HG02981 (cell line): ENCODE measurements around the gene PDZK1IP1.
"Not testable (repeated sequence)": the region's sequence is repeated elsewhere in the genome, so short reads cannot be mapped to it uniquely, and the experiment has no call there.

Experiments
- ATAC-seq: cut with Tn5 transposase; IDR thresholded peaks from one replicate; pipeline ENCODE4 v1.9.1; 2021; ENCODE audit warnings: mild to moderate bottlenecking, moderate library complexity; ENCODE audit not compliant: unreplicated experiment

PDZK1IP1 gene

DNA sequence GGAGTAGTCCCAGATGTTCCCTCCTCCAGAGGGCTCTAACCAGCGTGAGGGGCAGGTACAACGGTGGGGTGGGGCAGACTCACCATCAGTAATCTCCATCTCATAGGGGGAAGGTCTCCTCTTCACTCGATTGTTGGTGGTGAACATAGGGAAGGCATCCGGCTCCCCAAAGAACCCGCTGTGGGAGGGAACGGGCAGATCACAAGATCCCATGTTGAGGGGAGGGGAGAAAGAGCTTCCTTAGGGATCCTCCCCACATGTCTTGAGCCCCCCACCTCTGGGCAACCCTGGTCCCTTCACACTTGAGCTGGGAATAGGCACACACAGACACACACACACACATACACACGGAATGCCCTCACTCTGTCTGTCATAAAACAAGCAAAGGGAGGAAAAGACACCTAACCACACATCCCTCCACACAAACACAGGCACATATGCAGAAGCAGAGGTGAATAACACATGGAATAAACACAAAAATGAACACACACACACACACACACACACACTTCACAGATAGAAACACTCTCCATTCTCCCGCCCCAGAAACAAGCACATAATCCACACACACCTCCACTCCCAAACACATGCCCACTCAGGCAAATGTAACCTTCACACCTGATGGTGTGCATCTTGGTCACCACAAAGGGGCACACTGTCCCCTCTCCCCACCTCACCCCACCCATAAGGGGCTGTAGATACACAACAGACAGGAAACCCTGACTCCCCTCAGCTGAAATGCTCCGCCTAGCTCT lies 34.3 kb upstream of the PDZK1IP1 start:
- ATAC-seq: no peak

DNA sequence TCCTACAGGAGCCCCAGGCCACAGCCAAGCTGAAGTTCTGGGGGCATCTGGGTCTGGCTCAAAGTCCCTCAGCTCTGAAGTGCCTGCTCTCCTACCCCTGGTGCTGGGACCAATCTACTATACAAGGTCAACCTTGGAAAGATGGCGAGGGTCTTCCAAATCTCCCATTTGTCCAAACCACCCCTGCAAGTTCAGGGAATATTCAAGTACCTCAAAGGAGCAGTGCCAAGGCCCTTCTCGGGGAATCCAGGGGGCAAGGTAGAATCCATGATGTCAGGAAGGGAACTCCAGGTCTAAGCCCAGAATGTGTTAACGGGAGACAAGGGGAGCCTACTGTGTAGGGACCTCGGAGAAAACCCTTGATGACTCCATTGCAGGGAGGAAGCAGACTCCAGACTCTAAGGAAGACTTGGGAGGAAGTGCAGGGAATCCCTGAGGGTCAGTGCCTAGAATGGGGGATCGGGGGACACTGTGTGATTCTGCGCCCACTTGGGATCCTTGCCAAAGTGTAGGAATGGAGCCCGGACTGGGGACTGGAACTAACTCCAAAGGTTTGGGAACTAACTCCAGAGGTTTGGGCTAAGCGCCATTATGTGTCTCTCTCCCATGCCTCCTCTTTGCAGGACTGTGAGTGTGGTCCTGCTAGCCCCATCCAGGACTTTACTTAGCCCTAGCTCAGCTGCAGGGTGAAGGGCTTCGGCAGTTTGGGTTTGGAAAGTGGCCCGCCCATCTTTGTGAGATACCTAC lies 33.5 kb upstream of the PDZK1IP1 start:
- ATAC-seq: no peak

- ATAC-seq: no peak
These were observed 32.6 kb upstream of the PDZK1IP1 start for GRCh38 chr1:47222476-47222875.

GRCh38 chr1:47219590-47220220 lies 29.9 kb upstream of the PDZK1IP1 start:
- no peak for ATAC-seq

DNA sequence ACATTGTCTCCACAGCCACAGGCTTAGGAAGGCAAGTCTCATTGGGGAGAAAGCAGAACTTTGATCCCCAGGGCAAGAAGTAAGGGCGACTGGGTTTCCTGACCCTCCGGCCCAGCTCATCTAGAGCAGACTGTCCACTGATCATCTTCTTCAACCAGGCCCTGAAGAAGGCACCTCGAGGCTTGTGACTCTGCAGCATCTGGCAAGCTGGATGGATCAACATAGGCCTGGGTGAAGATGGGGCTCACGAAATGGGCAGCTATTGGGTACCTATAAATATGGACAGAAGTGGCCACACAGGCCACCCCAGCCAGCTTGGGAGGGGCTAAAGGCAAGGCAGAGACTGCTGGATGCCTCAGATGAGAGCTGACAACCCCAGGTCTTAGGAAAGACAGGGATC lies 29.2 kb upstream of the PDZK1IP1 start:
- no peak for ATAC-seq

DNA sequence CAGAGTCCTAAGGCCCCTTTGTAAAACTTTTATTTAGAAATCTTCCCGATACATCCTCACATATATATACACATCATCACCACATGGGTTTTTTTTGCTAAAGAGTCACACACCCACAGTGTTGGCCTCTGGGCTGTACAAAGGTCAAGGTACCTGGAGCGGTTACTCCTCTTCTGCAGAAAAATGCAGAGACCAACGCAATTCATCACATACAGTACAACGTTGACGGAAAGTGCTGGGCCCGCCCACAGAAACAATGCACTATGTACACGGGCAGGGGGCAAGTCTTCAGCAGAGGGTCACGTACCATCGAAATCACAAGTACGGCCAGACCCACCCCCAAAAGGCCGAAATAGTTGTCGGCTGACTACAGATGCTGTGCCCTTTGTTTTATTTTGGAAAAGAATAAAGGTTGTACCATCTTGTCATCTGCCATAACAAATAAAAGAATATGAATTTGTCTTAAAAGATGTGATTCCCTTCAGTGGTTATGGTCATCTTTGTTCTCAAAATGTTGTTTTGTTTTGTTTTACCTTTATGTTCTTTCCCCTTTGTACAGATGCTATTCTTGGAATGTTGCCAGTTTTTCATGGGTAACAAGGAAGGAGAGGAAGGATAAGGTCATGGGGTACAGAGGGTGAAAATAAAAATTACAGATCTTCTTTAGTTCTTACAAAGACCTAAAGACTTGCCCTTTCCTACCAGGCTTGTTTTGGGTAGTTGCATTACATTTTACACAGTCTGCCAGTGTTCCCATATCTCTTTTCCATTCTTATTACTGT lies 26.6 kb upstream of the PDZK1IP1 start:
- no peak for ATAC-seq

DNA sequence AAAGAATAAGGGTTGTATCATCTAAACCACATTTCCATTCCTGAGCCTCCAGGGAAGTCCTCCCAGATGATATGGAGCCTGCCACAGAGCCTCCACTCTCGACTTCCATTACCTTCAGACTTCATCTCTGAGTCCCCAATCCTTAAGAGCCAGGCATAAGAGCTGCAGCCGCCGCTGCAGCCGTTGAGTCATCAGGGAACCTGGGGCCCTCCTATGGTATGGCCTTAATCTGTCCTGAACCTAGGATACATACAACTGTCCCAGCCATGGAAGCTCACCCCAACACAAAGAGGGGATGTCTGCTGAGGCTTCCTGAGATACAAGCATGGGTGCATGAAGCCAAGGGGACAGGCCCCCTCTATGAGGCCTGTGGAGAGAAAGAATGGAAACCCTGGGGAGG lies 25.9 kb upstream of the PDZK1IP1 start:
- no peak for ATAC-seq

DNA sequence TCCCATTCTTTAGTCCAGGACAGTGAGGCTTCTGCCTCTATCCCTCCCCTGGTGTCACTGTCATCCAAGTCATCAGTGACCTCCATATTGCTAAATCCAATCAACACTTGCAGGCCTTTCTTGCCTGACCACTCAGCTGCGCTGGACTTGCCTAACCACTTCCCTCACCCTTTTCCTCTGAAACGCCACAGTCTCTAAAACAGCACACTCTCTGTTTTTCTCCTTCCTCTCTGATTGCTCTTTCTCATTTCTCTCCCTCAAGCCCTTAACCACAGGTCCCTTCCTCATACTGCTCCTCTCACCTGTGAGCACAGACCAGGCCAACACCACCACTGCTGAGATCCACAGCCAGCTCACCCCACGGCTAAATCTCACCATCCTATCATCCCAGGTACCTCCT lies 24.7 kb upstream of the PDZK1IP1 start:
- no peak for ATAC-seq

DNA sequence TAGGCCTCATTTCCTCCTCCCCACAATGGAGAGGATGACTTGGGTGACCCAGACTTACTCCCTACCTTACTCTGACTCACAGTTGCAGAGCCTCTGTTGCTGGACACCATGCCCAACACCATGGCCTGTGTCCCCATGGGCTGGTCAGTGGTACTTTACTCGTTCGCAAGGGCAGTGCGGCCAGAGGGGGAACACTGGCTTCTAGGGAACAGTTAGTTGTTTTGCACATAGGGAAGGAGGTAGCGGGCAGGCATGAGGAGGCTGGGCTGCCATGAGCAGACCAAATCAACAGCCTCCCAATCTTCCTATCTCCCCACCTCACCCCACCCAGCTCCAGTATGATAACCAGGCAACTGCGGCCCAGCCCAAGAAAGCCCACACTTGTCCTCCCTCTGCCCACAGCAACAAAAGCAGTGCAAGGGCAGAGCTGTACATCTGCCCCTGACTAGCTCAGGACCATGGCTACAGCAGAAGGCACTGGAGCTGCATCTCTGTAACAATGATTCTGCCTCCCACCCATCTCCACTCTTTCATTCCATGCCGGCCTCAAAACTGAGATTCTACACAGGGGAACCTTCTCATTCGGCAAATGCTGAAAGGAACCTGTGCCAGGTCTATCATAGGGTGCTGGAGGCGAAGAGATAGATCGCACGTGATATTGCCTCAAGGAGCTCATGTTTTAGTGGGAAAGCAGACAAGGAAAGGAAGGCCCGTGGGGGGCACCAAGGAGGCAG lies 23.6 kb upstream of the PDZK1IP1 start:
- no peak for ATAC-seq

GRCh38 chr1:47212636-47213229 lies 22.9 kb upstream of the PDZK1IP1 start:
- no peak for ATAC-seq

DNA sequence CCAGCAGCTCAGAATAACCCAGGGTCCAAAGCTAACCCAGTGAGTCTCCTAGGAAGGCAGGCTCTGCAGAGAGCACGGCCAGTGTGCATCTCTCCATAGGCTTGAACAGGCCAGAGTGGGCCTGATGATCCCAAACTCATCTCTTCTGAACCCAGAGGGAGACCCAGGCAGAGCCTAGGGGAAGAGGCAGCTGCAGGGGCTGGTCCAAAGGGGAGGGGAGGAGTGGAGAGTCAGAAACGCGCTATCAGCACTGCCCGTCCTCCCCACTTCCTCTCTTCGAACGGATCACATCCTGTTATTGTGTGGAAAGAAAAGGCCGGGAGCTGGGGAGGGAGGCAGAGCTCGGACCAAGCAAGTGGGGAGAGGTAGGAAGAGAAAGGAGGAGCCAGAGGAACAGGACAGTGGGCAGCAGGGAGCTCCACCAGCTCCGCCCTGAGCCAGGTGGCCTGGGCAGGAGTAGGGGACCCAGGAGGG lies 22.0 kb upstream of the PDZK1IP1 start:
- no peak for ATAC-seq

DNA sequence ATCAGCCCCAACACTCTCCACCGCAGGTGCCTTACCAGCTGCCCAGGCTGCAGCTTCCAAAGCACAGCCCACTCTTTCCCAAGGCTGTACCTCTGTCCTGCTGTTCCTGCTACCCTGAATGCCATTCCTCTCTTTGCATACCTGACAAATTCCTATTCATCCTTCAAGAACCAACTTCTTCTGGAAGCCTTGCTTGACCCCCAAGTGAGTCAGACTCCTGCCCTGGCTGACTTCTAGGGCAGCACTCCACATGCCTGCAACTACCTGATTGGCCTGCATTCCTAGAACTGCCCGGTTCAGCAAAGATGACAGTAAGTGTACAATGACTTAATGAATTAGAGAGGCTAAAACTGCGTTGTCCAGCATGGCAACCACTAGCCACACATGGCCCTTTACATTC lies 20.8 kb upstream of the PDZK1IP1 start:
- no peak for ATAC-seq

DNA sequence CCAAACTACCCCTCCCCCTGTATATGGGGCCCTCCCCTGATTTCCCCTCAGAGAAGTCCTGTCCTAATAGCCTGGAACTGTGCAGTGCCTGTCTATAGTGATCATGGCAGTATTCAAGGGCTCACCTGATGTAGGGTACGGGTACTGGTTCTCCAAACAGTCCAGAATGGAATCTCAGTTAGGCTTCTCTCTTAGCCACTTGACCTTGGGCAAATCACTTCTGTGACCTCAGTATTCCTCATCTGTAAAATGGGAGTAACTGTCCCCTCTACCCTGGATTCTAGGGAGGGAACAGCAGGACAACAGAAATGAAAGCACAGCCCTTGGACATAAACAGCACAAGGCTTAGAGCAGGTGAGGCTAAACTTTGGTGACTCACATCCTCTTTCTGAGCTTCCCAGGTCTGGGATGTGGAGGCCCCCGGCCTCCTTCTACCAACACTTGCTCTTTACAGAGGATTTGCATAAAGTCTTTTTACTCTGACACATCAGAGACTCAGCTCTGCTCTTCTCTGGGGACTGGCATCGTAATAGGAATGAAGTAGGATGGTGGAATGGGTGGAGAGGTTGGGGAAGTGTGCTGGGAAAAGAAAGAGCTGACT lies 20.0 kb upstream of the PDZK1IP1 start:
- no peak for ATAC-seq

GRCh38 chr1:47209091-47209490 lies 19.3 kb upstream of the PDZK1IP1 start:
- ATAC-seq: no peak

- ATAC-seq: no peak
These were observed 18.6 kb upstream of the PDZK1IP1 start for GRCh38 chr1:47208374-47208850.

GRCh38 chr1:47207803-47208373 lies 18.1 kb upstream of the PDZK1IP1 start:
- ATAC-seq: no peak

GRCh38 chr1:47205918-47206317 lies 16.1 kb upstream of the PDZK1IP1 start:
- ATAC-seq: no peak

- ATAC-seq: not testable (repeated sequence)
These were observed 13.7 kb upstream of the PDZK1IP1 start for GRCh38 chr1:47203504-47203903.

DNA sequence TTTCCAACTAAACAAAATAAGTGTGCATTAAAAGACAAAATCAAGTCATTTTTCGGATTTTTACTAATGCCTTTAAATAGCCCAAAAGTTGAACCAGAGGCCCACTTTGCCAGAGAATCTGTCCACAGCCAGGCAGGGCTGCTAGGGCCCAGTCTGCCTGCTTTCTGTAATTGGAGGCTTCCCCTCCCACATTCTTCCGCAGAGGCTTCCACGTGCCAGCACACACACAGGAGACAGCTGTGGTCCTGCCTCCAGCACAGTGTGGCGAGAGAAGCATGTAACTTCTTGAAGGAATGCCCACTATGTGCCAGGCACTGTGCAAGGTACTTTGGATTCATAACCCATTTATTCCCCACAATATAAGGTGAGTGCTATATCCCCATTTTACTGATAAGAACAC lies 11.3 kb upstream of the PDZK1IP1 start:
- ATAC-seq: no peak
